HEK293 (cell line): ENCODE measurements around the gene KCNK7.
"Not testable (repeated sequence)": the region's sequence is repeated elsewhere in the genome, so short reads cannot be mapped to it uniquely, and the experiment has no call there.

Experiments
- CTCF ChIA-PET: fragments of 350-600 bp; formaldehyde crosslinking; extraction: SDS; loops from one replicate; lab custom pipeline; 2021; ENCODE audit warnings: antibody characterized with exemption; lab: Yijun Ruan, JAX
- POLR2A ChIA-PET: fragments of 300-600 bp; formaldehyde crosslinking; extraction: SDS; loops from one replicate; lab custom pipeline; 2020; ENCODE audit warnings: antibody characterized with exemption, inconsistent platforms; lab: Yijun Ruan, JAX
- H3K27ac ChIP-seq: fragments of 200-500 bp; sonication (Bioruptor generic); 2 replicates; pipeline ENCODE4 v1.5.1; 2014; ENCODE audit warnings: low read depth, low read length, control low read depth, inconsistent platforms; ENCODE audit errors: extremely low read depth
- H3K36me3 ChIP-seq, 2 experiments: fragments of 200-500 bp in 1 of 2; sonication (Bioruptor generic) in 1 of 2; 1 replicate in 1 of 2; 2 replicates in 1 of 2; pipeline ENCODE4 v1.5.1; 2014 to 2017; ENCODE audit warnings: inconsistent platforms in 2 of 2, low read length in 2 of 2; ENCODE audit not compliant: control insufficient read depth in 2 of 2, insufficient read depth in 1 of 2
- H3K4me1 ChIP-seq: fragments of 200-500 bp; sonication (Bioruptor generic); 2 replicates; pipeline ENCODE4 v1.5.1; 2014; ENCODE audit warnings: mild to moderate bottlenecking, low read length, inconsistent platforms; ENCODE audit not compliant: control insufficient read depth, insufficient read depth
- H3K4me3 ChIP-seq: 2 replicates; pipeline ENCODE4 v1.5.1; 2011; ENCODE audit warnings: low read depth, mild to moderate bottlenecking, control low read depth, low read length, moderate library complexity
- H3K9me3 ChIP-seq: fragments of 200-500 bp; sonication (Bioruptor generic); 2 replicates; pipeline ENCODE4 v1.5.1; 2014; ENCODE audit warnings: low read depth, low read length, inconsistent platforms; ENCODE audit not compliant: control insufficient read depth, insufficient read depth
- AEBP2 ChIP-seq: fragments of 450-650 bp; formaldehyde crosslinking; IDR thresholded peaks from 2 replicates; pipeline ENCODE4 v1.5.1; 2016; ENCODE audit warnings: missing biosample characterization, missing genetic modification characterization, borderline replicate concordance
- INSM2 ChIP-seq: fragments of 450-650 bp; formaldehyde crosslinking; IDR thresholded peaks from 2 replicates; pipeline ENCODE4 v1.5.1; 2016; ENCODE audit warnings: missing biosample characterization, missing genetic modification characterization
- PRDM6 ChIP-seq: fragments of 450-650 bp; formaldehyde crosslinking; IDR thresholded peaks from 2 replicates; pipeline ENCODE4 v1.5.1; 2017; ENCODE audit warnings: missing biosample characterization, missing genetic modification characterization
- TRIM28 ChIP-seq: IDR thresholded peaks from 2 replicates; pipeline ENCODE4 v1.6.1; 2011; ENCODE audit warnings: low read length, control low read depth, borderline replicate concordance
- ZBTB10 ChIP-seq: fragments of 450-650 bp; formaldehyde crosslinking; IDR thresholded peaks from 2 replicates; pipeline ENCODE4 v1.5.1; 2016; ENCODE audit warnings: missing biosample characterization, missing genetic modification characterization
- ZBTB20 ChIP-seq: fragments of 450-650 bp; formaldehyde crosslinking; IDR thresholded peaks from 2 replicates; pipeline ENCODE4 v1.5.1; 2016; ENCODE audit warnings: missing biosample characterization, missing genetic modification characterization
- ZBTB21 ChIP-seq: fragments of 450-650 bp; formaldehyde crosslinking; IDR thresholded peaks from 2 replicates; pipeline ENCODE4 v1.5.1; 2017; ENCODE audit warnings: missing biosample characterization, missing genetic modification characterization
- ZBTB48 ChIP-seq: fragments of 450-650 bp; formaldehyde crosslinking; IDR thresholded peaks from 2 replicates; pipeline ENCODE4 v1.5.1; 2016; ENCODE audit warnings: missing biosample characterization, missing genetic modification characterization
- ZNF10 ChIP-seq: fragments of 450-650 bp; formaldehyde crosslinking; IDR thresholded peaks from 2 replicates; pipeline ENCODE4 v1.5.1; 2017; ENCODE audit warnings: missing biosample characterization, missing genetic modification characterization
- ZNF121 ChIP-seq: fragments of 450-650 bp; formaldehyde crosslinking; IDR thresholded peaks from 2 replicates; pipeline ENCODE4 v1.5.1; 2016; ENCODE audit warnings: missing biosample characterization, missing genetic modification characterization
- ZNF2 ChIP-seq: fragments of 450-650 bp; formaldehyde crosslinking; IDR thresholded peaks from 2 replicates; pipeline ENCODE4 v1.5.1; 2016; ENCODE audit warnings: missing biosample characterization, missing genetic modification characterization
- ZNF391 ChIP-seq: fragments of 450-650 bp; formaldehyde crosslinking; IDR thresholded peaks from 2 replicates; pipeline ENCODE4 v1.5.1; 2016; ENCODE audit warnings: low read depth, missing biosample characterization, missing genetic modification characterization, borderline replicate concordance
- ZNF513 ChIP-seq: fragments of 450-650 bp; IDR thresholded peaks from 2 replicates; pipeline ENCODE4 v1.5.1; 2018; ENCODE audit warnings: missing biosample characterization, missing genetic modification characterization
- ZNF596 ChIP-seq: fragments of 450-650 bp; IDR thresholded peaks from 2 replicates; pipeline ENCODE4 v1.5.0; 2018; ENCODE audit warnings: missing biosample characterization, mild to moderate bottlenecking, missing genetic modification characterization, moderate library complexity
- ZNF658 ChIP-seq: fragments of 450-650 bp; formaldehyde crosslinking; IDR thresholded peaks from 2 replicates; pipeline ENCODE4; 2016; ENCODE audit warnings: missing biosample characterization, missing genetic modification characterization
- ZNF701 ChIP-seq: fragments of 450-650 bp; formaldehyde crosslinking; IDR thresholded peaks from 2 replicates; pipeline ENCODE4 v1.5.1; 2016; ENCODE audit warnings: missing biosample characterization, missing genetic modification characterization
- ZNF747 ChIP-seq: fragments of 450-650 bp; formaldehyde crosslinking; IDR thresholded peaks from 2 replicates; pipeline ENCODE4 v1.5.1; 2016; ENCODE audit warnings: missing biosample characterization, missing genetic modification characterization
- ZNF768 ChIP-seq: fragments of 450-650 bp; formaldehyde crosslinking; IDR thresholded peaks from 2 replicates; pipeline ENCODE4 v1.5.1; 2018; ENCODE audit warnings: missing biosample characterization, mild to moderate bottlenecking, missing genetic modification characterization

The KCNK7 gene

GRCh38 chr11:65639623-65640482 is 44.3 kb upstream of the KCNK7 start:
- POLR2A ChIA-PET, result interaction anchor here (0.6 to 4.4 kb wide), 4 partner anchors 11 to 175 kb away, joined by 4 to 50 read pairs (median 20); partner anchors contain the start of genes PCNX3 and RELA
- TF ChIP-seq ZNF10, result no peak
- no peak for TF ChIP-seq AEBP2 (tag by site-specific recombination)
- TF ChIP-seq ZBTB48 (tag by site-specific recombination), result no peak
- TF ChIP-seq TRIM28, result no peak
- TF ChIP-seq PRDM6, result no peak
- TF ChIP-seq ZNF747 (tag by site-specific recombination), result no peak
- TF ChIP-seq ZBTB10 (tag by site-specific recombination), result no peak
- TF ChIP-seq ZNF596 (tag by site-specific recombination), result no peak
- TF ChIP-seq ZNF121 (tag by site-specific recombination), result no peak
- no peak for TF ChIP-seq ZNF768
- TF ChIP-seq ZNF701 (tag by site-specific recombination), result no peak
- no peak for TF ChIP-seq ZNF391
- TF ChIP-seq ZNF2, result no peak
- no peak for TF ChIP-seq INSM2 (tag by site-specific recombination)
- TF ChIP-seq ZBTB20 (tag by site-specific recombination), result no peak
- no peak for TF ChIP-seq ZNF513 (tag by site-specific recombination)
- no peak for TF ChIP-seq ZBTB21
- no peak for TF ChIP-seq ZNF658 (tag by site-specific recombination)
- CTCF ChIA-PET, result interaction anchor here (0.6 kb wide), 2 partner anchors 13 to 95 kb away, joined by 5 read pairs; no protein-coding TSS in a partner anchor

GRCh38 chr11:65639228-65639597 is 43.6 kb upstream of the KCNK7 start:
- CTCF ChIA-PET, result interaction anchor here (0.6 to 0.9 kb wide), 3 partner anchors 87 to 336 kb away, joined by 3 read pairs; no protein-coding TSS in a partner anchor

More at GRCh38 chr11:65639623-65640482, 44.3 kb upstream of the KCNK7 start:
- Histone ChIP-seq H3K4me1 (no peaks in the 10 kb centered on the region), H3K36me3 (peaks cover 0 to 48% of the 10 kb centered on the region in 2 experiments; a peak in 1 of 3 replicates), H3K27ac (no peak overlapping the region), H3K9me3 (no peaks in the 10 kb centered on the region), H3K4me3 (no peak overlapping the region)

More at GRCh38 chr11:65639228-65639597, 43.6 kb upstream of the KCNK7 start:
- H3K4me3 ChIP-seq, H3K4me1 ChIP-seq, H3K27ac ChIP-seq, H3K9me3 ChIP-seq: not testable (repeated sequence)
- peaks cover 0 to 53% of the 10 kb centered on the region in 2 experiments; a peak in 1 of 3 replicates for H3K36me3 ChIP-seq
- POLR2A ChIA-PET, result interaction anchor here (1.2 to 4.4 kb wide), 5 partner anchors 12 to 73 kb away, joined by 3 to 50 read pairs (median 19); partner anchors contain the start of genes KAT5, PCNX3 and RELA
